DND-41 (cell line): ENCODE measurements around the gene KLHL17.

Experiments
- ATAC-seq: fragments of 200-7000 bp; cut with Tn5 transposase; 3 replicates; pipeline ENCODE4 v1.9.1; 2021; ENCODE audit warnings: low read depth; ENCODE audit not compliant: insufficient read depth
- DNase-seq: peaks from one replicate; pipeline ENCODE4 v3.0.0-alpha.2; 2020
- H2AFZ ChIP-seq: 2 replicates; pipeline ENCODE4 v1.6.0; 2012; ENCODE audit warnings: low read depth, low read length
- H3K27ac ChIP-seq: 2 replicates; pipeline ENCODE4 v1.5.1; 2012; ENCODE audit warnings: low read length, inconsistent platforms
- H3K27me3 ChIP-seq: fragments of 200-600 bp; sonication (generic); 2 replicates; pipeline ENCODE4 v1.6.0; 2012; ENCODE audit warnings: low read length, mild to moderate bottlenecking, inconsistent platforms; ENCODE audit not compliant: insufficient read depth, poor library complexity
- H3K36me3 ChIP-seq: 2 replicates; pipeline ENCODE4 v1.5.1; 2012; ENCODE audit warnings: low read length, inconsistent platforms; ENCODE audit not compliant: insufficient read depth
- H3K4me1 ChIP-seq: 2 replicates; pipeline ENCODE4 v1.5.1; 2012; ENCODE audit warnings: mild to moderate bottlenecking, low read length; ENCODE audit not compliant: insufficient read depth
- H3K4me2 ChIP-seq: 2 replicates; pipeline ENCODE4 v1.6.0; 2012; ENCODE audit warnings: mild to moderate bottlenecking, moderate library complexity, low read length, inconsistent platforms; ENCODE audit not compliant: insufficient read depth
- H3K4me3 ChIP-seq, 2 experiments: fragments of 200-600 bp in 1 of 2; shearing (Covaris generic) in 1 of 2; 2 replicates each; pipeline ENCODE4 v1.5.1; 2012 to 2016; ENCODE audit warnings: inconsistent platforms in 2 of 2, low read length in 2 of 2, mild to moderate bottlenecking in 2 of 2, low read depth in 1 of 2, moderate library complexity in 1 of 2
- H3K79me2 ChIP-seq: 2 replicates; pipeline ENCODE4 v1.6.0; 2012; ENCODE audit warnings: low read length, inconsistent platforms; ENCODE audit not compliant: insufficient read depth
- H3K9ac ChIP-seq: 2 replicates; pipeline ENCODE4 v1.6.0; 2012; ENCODE audit warnings: low read depth, mild to moderate bottlenecking, inconsistent platforms, low read length, moderate library complexity
- H3K9me3 ChIP-seq: 2 replicates; pipeline ENCODE4 v1.5.1; 2012; ENCODE audit warnings: low read length, moderate library complexity, mild to moderate bottlenecking, inconsistent platforms; ENCODE audit not compliant: insufficient read depth, severe bottlenecking
- H4K20me1 ChIP-seq: 2 replicates; pipeline ENCODE4 v1.6.0; 2012; ENCODE audit warnings: low read length; ENCODE audit not compliant: insufficient read depth
- CTCF ChIP-seq: IDR thresholded peaks from 2 replicates; pipeline ENCODE4 v1.5.1; 2012; ENCODE audit warnings: borderline replicate concordance, low read length, moderate library complexity, mild to moderate bottlenecking; ENCODE audit not compliant: poor library complexity, severe bottlenecking; ENCODE audit errors: extremely low read depth
- EZH2 ChIP-seq: IDR thresholded peaks from 3 replicates; pipeline ENCODE4 v1.6.1; 2012; ENCODE audit warnings: borderline replicate concordance, low read depth, mild to moderate bottlenecking, moderate library complexity, low read length, inconsistent platforms; ENCODE audit not compliant: severe bottlenecking

KLHL17 gene

DNA sequence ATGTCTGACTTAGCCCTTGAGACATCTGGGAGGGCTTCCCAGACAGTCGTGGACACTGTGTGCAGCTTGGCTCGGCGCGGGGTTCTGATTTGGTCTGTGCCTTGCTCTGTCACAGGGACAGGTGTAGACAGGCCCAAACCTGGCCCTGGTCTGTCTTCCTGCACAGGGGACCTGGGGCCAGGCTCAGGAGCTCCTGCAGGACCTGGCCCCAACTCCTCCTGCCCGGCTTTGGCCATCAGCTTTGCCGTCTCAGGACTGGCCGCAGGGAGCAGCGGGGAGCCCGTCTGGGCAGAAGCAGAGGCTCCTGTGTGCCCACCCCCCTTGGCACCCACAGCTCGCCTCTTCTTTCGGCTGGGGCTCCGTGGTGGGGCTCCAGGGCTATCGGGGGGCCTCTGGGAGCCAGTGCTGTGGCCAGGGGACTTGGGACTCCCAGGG, 19.8 kb downstream of the KLHL17 start:
- TF ChIP-seq CTCF, result no peak
- no peak for TF ChIP-seq EZH2
- H3K79me2 ChIP-seq, result no peaks in the 10 kb centered on the region

DNA sequence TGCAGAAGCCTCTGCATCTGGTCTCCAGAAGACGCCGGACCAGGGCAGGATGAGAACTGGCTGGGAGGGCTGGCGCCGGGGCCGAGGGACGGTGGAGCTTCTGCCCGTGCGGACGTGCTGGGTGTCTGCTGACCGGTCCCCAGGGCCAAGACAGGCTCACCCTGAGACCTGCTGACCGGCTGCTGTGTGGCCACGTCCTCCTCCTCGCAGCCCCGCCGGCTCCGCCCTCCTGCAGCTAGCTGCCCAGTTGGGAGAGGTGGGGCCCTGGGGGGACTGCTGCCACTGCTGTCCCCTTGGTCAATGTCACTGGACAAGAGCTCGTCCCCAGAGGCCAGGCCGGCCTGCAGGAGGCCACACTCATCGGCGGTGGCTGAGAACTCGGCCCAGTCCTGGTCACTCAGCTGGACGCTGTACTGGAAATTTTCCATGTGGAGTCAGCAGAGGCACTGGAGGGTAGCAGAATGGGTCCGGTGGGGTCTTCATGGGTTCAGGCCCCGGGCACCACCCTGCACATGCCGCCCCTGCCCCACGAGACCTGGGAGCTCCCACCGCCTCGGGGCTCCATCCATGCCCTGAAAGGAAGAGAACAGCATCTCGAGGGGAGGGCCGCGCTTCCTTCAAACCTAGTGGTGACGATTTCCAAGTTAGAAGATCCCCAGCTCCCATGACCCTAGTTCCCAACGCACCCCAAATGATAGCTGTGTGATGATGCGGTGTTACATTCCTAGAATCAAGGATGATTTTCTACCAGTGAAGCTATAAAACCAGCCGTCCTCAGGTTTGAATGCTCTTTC, 20.4 kb downstream of the KLHL17 start:
- no peak for TF ChIP-seq EZH2
- no peak for TF ChIP-seq CTCF
- no peak overlapping the region for H3K9ac ChIP-seq
- ATAC-seq, result no peak
- H3K27me3 ChIP-seq, result peaks cover 4% of the 10 kb centered on the region
- H3K27ac ChIP-seq, result no peak overlapping the region
- no peak overlapping the region for H3K4me3 ChIP-seq
- no peak overlapping the region for H3K4me2 ChIP-seq
- H3K9me3 ChIP-seq, result no peaks in the 10 kb centered on the region
- peaks cover 12% of the 10 kb centered on the region for H4K20me1 ChIP-seq
- H3K4me1 ChIP-seq, result peaks cover 9% of the 10 kb centered on the region
- no peaks in the 10 kb centered on the region for H3K36me3 ChIP-seq
- no peaks in the 10 kb centered on the region for H3K79me2 ChIP-seq
- no peak overlapping the region for H2AFZ ChIP-seq
- DNase-seq, result no peak

More for the DNA sequence above, 19.8 kb downstream of the KLHL17 start:
- no peaks in the 10 kb centered on the region for H3K9me3 ChIP-seq
- no peak for ATAC-seq
- peaks cover 16% of the 10 kb centered on the region for H3K4me1 ChIP-seq
- H3K36me3 ChIP-seq, result no peaks in the 10 kb centered on the region
- H2AFZ ChIP-seq, result no peak overlapping the region
- no peak overlapping the region for H3K4me3 ChIP-seq
- DNase-seq, result no peak
- no peak overlapping the region for H3K4me2 ChIP-seq
- H4K20me1 ChIP-seq, result peaks cover 12% of the 10 kb centered on the region
- peaks cover 8% of the 10 kb centered on the region for H3K27me3 ChIP-seq
- H3K27ac ChIP-seq, result no peak overlapping the region
- H3K9ac ChIP-seq, result no peak overlapping the region

GRCh38 chr1:981491-981954, 21.1 kb downstream of the KLHL17 start:
- Histone ChIP-seq H3K4me2 (no peak overlapping the region), H4K20me1 (peaks cover 12% of the 10 kb centered on the region), H3K4me1 (peaks cover 2% of the 10 kb centered on the region), H3K27ac (no peak overlapping the region), H3K9me3 (no peaks in the 10 kb centered on the region), H3K36me3 (no peaks in the 10 kb centered on the region), H3K4me3 (no peak overlapping the region), H2AFZ (no peak overlapping the region), H3K79me2 (no peaks in the 10 kb centered on the region), H3K9ac (no peak overlapping the region), H3K27me3 (no peaks in the 10 kb centered on the region)
- DNase-seq, result no peak
- no peak for ATAC-seq
- TF ChIP-seq EZH2, result no peak
- TF ChIP-seq CTCF, result no peak
